GM12875 (cell line): ENCODE results near the gene OVOL1.

ENCODE experiments used
- H3K4me3 ChIP-seq: one replicate; pipeline ENCODE4 v1.5.1; 2011; ENCODE audit warnings: low read depth, low read length, control low read depth
- CTCF ChIP-seq: IDR thresholded peaks from 2 replicates; pipeline ENCODE4 v1.5.1; 2011; ENCODE audit warnings: low read depth, mild to moderate bottlenecking, control low read depth, inconsistent platforms, low read length, moderate library complexity, borderline replicate concordance; ENCODE audit not compliant: insufficient read depth

Gene OVOL1

GRCh38 chr11:65811764-65812475, 25.1 kb downstream of the OVOL1 start:
- no peak overlapping the region for H3K4me3 ChIP-seq
- no peak for TF ChIP-seq CTCF

- TF ChIP-seq CTCF = no peak
- H3K4me3 ChIP-seq = no peak overlapping the region
Measured at GRCh38 chr11:65814131-65814985, 27.5 kb downstream of the OVOL1 start.

- no peak for TF ChIP-seq CTCF
- H3K4me3 ChIP-seq = no peak overlapping the region
Measured at GRCh38 chr11:65814986-65815565, 28.2 kb downstream of the OVOL1 start.

GRCh38 chr11:65816696-65817095, 29.8 kb downstream of the OVOL1 start:
- TF ChIP-seq CTCF = no peak
- no peak overlapping the region for H3K4me3 ChIP-seq

DNA sequence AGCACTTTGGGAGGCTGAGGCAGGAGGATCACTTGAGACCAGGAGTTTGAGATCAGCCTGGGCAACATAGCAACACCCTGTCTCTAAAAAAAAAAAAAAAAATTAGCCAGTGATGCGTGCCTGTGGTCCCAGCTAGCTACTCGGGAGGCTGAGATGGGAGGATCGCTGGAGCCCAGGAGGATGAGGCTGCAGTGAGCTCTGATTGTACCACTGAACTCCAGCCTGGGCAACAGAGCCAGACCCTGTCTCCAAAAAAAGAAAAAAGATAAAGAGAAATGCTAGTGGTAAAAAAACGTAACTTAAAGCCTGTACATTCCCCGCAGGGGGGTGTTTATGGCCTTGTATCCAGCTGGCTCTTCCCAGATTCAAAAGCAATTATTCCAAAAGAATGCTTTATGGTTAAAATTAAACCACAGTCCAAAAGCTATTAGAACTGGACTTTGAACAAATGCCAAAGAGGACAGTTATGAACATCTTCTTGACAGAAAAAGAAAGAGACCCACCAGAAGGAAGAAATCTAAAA, 30.5 kb downstream of the OVOL1 start:
- no peak overlapping the region for H3K4me3 ChIP-seq

More for the DNA sequence above, 30.5 kb downstream of the OVOL1 start:
- no peak for TF ChIP-seq CTCF
